GM23338 (cell line): ENCODE measurements around the gene UBE3B. TPM values are rescaled to one million over a fixed set of nuclear protein-coding genes. Genes with fewer than 3 reads are reported as not detected.

ENCODE experiments used
- ATAC-seq: fragments of 200-7000 bp; cut with Tn5 transposase; 3 replicates; pipeline ENCODE4 v1.9.1; 2020
- DNase-seq: peaks from one replicate; pipeline ENCODE4 v3.0.0-alpha.2; 2015; ENCODE audit warnings: low spot score
- H2AFZ ChIP-seq: fragments of 200-600 bp; sonication (generic); 2 replicates; pipeline ENCODE4 v1.8.0; 2016; ENCODE audit warnings: antibody characterized with exemption, mild to moderate bottlenecking, moderate library complexity
- H3F3A ChIP-seq: fragments of 200-600 bp; sonication (generic); replicated peaks from 2 replicates; pipeline ENCODE4 v1.8.0; 2017; ENCODE audit warnings: antibody characterized with exemption, mixed run types, low read depth
- H3K27ac ChIP-seq: fragments of 200-600 bp; sonication (generic); 2 replicates; pipeline ENCODE4 v1.6.1; 2016; ENCODE audit warnings: low read depth
- H3K27me3 ChIP-seq: fragments of 200-600 bp; sonication (generic); 2 replicates; pipeline ENCODE4 v1.8.0; 2016; ENCODE audit warnings: mild to moderate bottlenecking, mixed run types, moderate library complexity; ENCODE audit not compliant: insufficient read depth
- H3K36me3 ChIP-seq: fragments of 200-600 bp; sonication (generic); 2 replicates; pipeline ENCODE4 v1.8.0; 2016; ENCODE audit warnings: mild to moderate bottlenecking; ENCODE audit not compliant: insufficient read depth
- H3K4me1 ChIP-seq: fragments of 200-600 bp; sonication (generic); 2 replicates; pipeline ENCODE4 v1.8.0; 2016; ENCODE audit warnings: mild to moderate bottlenecking, moderate library complexity; ENCODE audit not compliant: insufficient read depth
- H3K4me2 ChIP-seq: fragments of 200-600 bp; sonication (generic); 2 replicates; pipeline ENCODE4 v1.7.1; 2017; ENCODE audit warnings: mixed run types
- H3K4me3 ChIP-seq: fragments of 200-600 bp; sonication (generic); 2 replicates; pipeline ENCODE4 v1.6.1; 2016; ENCODE audit warnings: mixed run types
- H3K79me2 ChIP-seq: fragments of 200-600 bp; sonication (generic); replicated peaks from 2 replicates; pipeline ENCODE4 v1.8.0; 2017; ENCODE audit warnings: mild to moderate bottlenecking; ENCODE audit not compliant: insufficient read depth
- H3K9me2 ChIP-seq: fragments of 200-600 bp; sonication (generic); 2 replicates; pipeline ENCODE4 v1.8.0; 2017; ENCODE audit not compliant: insufficient read depth
- H4K20me1 ChIP-seq: fragments of 200-600 bp; sonication (generic); replicated peaks from 2 replicates; pipeline ENCODE4 v1.8.0; 2017; ENCODE audit warnings: mild to moderate bottlenecking; ENCODE audit not compliant: insufficient read depth
- H3K27ac Mint-ChIP-seq: 2 replicates; pipeline ENCODE4 v1.8.0; 2020; ENCODE audit warnings: inconsistent platforms, mild to moderate bottlenecking, moderate library complexity, mixed read lengths
- H3K27me3 Mint-ChIP-seq: 3 replicates; pipeline ENCODE4 v1.8.0; 2022; ENCODE audit warnings: low read depth, mild to moderate bottlenecking, moderate library complexity, mixed read lengths, inconsistent platforms; ENCODE audit not compliant: insufficient read depth, poor library complexity
- H3K36me3 Mint-ChIP-seq: 3 replicates; pipeline ENCODE4 v1.8.0; 2021; ENCODE audit warnings: low read depth, mild to moderate bottlenecking, inconsistent platforms, moderate library complexity, mixed read lengths
- H3K4me1 Mint-ChIP-seq: 3 replicates; pipeline ENCODE4 v1.8.0; 2020; ENCODE audit warnings: mild to moderate bottlenecking, inconsistent platforms, mixed read lengths
- H3K4me3 Mint-ChIP-seq: 3 replicates; pipeline ENCODE4 v1.8.0; 2021; ENCODE audit warnings: moderate library complexity, mild to moderate bottlenecking, inconsistent platforms, mixed read lengths
- H3K9me3 Mint-ChIP-seq: 3 replicates; pipeline ENCODE4 v1.8.0; 2020; ENCODE audit warnings: moderate library complexity, mild to moderate bottlenecking, inconsistent platforms, mixed read lengths
- CREB1 ChIP-seq: fragments of 250-450 bp; sonication (Bioruptor Pico); IDR thresholded peaks from 2 replicates; pipeline ENCODE4 v1.5.0; 2020; ENCODE audit warnings: low read depth, mild to moderate bottlenecking, moderate library complexity
- EZH2 ChIP-seq: fragments of 200-600 bp; sonication (generic); IDR thresholded peaks from one replicate; pipeline ENCODE4 v1.8.0; 2017; ENCODE audit warnings: antibody characterized with exemption, mild to moderate bottlenecking, low read depth; ENCODE audit not compliant: unreplicated experiment
- EZH2phosphoT487 ChIP-seq: fragments of 200-600 bp; sonication (generic); IDR thresholded peaks from one replicate; pipeline ENCODE4 v1.8.1; 2018; ENCODE audit warnings: antibody characterized with exemption; ENCODE audit not compliant: unreplicated experiment
- JUNB ChIP-seq: IDR thresholded peaks from one replicate; pipeline ENCODE4 v1.6.1; 2016; ENCODE audit warnings: antibody characterized with exemption; ENCODE audit not compliant: unreplicated experiment
- NANOG ChIP-seq: IDR thresholded peaks from 2 replicates; pipeline ENCODE4 v1.6.1; 2016; ENCODE audit warnings: antibody characterized with exemption, borderline replicate concordance
- STAT1 ChIP-seq: IDR thresholded peaks from one replicate; pipeline ENCODE4 v1.6.1; 2016; ENCODE audit warnings: antibody characterized with exemption; ENCODE audit not compliant: unreplicated experiment
- ZNF114 ChIP-seq: fragments of 250-450 bp; sonication (Bioruptor Pico); IDR thresholded peaks from 2 replicates; pipeline ENCODE4 v1.5.0; 2020; ENCODE audit warnings: mild to moderate bottlenecking, moderate library complexity
- ZNF331 ChIP-seq: fragments of 250-450 bp; sonication (Bioruptor Pico); IDR thresholded peaks from 2 replicates; pipeline ENCODE4 v1.5.0; 2020; ENCODE audit warnings: low read depth, mild to moderate bottlenecking, moderate library complexity
- polyA plus RNA-seq: library from polyadenylated mRNA; unstranded; fragments of >200 nt; fragmentation: Nextera tagmentation; extraction: Ambion mirVana; gene quantifications from 2 replicates; pipeline ENCODE4 v1.2.1, GENCODE V29; 2016
- total RNA-seq: library from RNA; depleted of rRNA; stranded (reverse); fragments of >200 nt; shearing (Covaris generic); gene quantifications from 2 replicates; pipeline ENCODE4 v1.2.3, GENCODE V29; 2014
- TF ChIP-seq, protein P1 (sequence below): IDR thresholded peaks from 2 replicates; pipeline ENCODE4 v1.6.1; 2016; ENCODE audit warnings: antibody characterized with exemption
- TF ChIP-seq, protein P2 (sequence below): IDR thresholded peaks from one replicate; pipeline ENCODE4 v1.6.1; 2018; ENCODE audit warnings: antibody characterized with exemption; ENCODE audit not compliant: unreplicated experiment
- TF ChIP-seq, protein P3 (sequence below), 2 experiments: fragments of 200-600 bp in 1 of 2; sonication (generic) in 1 of 2; conservative IDR thresholded peaks; 2 replicates each; pipeline versions ENCODE4 v1.5.1 to v1.6.1; 2016 to 2017; ENCODE audit warnings: antibody characterized with exemption in 2 of 2, low read depth in 2 of 2, mild to moderate bottlenecking in 2 of 2, moderate library complexity in 1 of 2

The UBE3B gene
- total and polyA plus RNA-seq, 2 experiments from 2014 or later: 20.8 TPM

GRCh38 chr12:109519787-109520186 is 42.4 kb downstream of the UBE3B start (continued):
- TF ChIP-seq, protein P1, sequence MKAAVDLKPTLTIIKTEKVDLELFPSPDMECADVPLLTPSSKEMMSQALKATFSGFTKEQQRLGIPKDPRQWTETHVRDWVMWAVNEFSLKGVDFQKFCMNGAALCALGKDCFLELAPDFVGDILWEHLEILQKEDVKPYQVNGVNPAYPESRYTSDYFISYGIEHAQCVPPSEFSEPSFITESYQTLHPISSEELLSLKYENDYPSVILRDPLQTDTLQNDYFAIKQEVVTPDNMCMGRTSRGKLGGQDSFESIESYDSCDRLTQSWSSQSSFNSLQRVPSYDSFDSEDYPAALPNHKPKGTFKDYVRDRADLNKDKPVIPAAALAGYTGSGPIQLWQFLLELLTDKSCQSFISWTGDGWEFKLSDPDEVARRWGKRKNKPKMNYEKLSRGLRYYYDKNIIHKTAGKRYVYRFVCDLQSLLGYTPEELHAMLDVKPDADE: no peak
- TF ChIP-seq, protein P2, sequence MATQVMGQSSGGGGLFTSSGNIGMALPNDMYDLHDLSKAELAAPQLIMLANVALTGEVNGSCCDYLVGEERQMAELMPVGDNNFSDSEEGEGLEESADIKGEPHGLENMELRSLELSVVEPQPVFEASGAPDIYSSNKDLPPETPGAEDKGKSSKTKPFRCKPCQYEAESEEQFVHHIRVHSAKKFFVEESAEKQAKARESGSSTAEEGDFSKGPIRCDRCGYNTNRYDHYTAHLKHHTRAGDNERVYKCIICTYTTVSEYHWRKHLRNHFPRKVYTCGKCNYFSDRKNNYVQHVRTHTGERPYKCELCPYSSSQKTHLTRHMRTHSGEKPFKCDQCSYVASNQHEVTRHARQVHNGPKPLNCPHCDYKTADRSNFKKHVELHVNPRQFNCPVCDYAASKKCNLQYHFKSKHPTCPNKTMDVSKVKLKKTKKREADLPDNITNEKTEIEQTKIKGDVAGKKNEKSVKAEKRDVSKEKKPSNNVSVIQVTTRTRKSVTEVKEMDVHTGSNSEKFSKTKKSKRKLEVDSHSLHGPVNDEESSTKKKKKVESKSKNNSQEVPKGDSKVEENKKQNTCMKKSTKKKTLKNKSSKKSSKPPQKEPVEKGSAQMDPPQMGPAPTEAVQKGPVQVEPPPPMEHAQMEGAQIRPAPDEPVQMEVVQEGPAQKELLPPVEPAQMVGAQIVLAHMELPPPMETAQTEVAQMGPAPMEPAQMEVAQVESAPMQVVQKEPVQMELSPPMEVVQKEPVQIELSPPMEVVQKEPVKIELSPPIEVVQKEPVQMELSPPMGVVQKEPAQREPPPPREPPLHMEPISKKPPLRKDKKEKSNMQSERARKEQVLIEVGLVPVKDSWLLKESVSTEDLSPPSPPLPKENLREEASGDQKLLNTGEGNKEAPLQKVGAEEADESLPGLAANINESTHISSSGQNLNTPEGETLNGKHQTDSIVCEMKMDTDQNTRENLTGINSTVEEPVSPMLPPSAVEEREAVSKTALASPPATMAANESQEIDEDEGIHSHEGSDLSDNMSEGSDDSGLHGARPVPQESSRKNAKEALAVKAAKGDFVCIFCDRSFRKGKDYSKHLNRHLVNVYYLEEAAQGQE: no peak
- no peak for TF ChIP-seq ZNF331
- TF ChIP-seq JUNB: no peak

DNA sequence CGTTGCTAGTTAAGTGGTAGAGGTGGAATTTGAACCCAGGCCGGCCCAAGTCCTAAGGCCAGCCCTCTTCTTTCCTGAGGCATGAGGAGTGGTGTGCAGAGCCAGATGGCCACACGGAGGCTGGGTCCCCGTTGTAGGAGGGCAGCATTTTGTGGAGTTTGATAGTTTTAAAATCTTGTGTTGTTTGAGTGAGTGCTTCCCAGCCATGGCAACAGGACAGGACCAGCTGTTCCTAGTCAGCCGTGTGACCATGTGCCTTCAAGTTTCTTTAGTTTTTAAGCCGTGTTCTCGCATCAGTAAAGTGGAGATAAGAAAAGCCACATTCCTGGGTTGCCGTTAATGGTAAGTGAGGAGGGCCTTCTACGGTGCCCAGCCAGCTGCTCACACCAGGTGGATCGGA is 44.4 kb downstream of the UBE3B start:
- Histone ChIP-seq H4K20me1 (no peaks in the 10 kb centered on the region; the same call in 1 of the 2 replicates), H3K4me3 (no peak overlapping the region), H3K36me3 (no peaks in the 10 kb centered on the region), H2AFZ (no peak overlapping the region), H3K4me1 (no peaks in the 10 kb centered on the region), H3K27me3 (no peaks in the 10 kb centered on the region), H3F3A (no peaks in the 10 kb centered on the region), H3K79me2 (no peaks in the 10 kb centered on the region), H3K9me2 (no peaks in the 10 kb centered on the region), H3K4me2 (no peak overlapping the region), H3K27ac (no peak overlapping the region)
- H3K4me3 Mint-ChIP-seq: no peak overlapping the region
- peaks cover 7% of the 10 kb centered on the region for H3K27me3 Mint-ChIP-seq
- no peak for ATAC-seq
- no peaks in the 10 kb centered on the region for H3K9me3 Mint-ChIP-seq
- no peak overlapping the region for H3K27ac Mint-ChIP-seq
- no peak for DNase-seq
- H3K36me3 Mint-ChIP-seq: peaks cover 37% of the 10 kb centered on the region
- H3K4me1 Mint-ChIP-seq: peaks cover 5% of the 10 kb centered on the region
- TF ChIP-seq NANOG: no peak
- TF ChIP-seq ZNF114 (CRISPR knock-in tag): no peak
- TF ChIP-seq, protein P3, sequence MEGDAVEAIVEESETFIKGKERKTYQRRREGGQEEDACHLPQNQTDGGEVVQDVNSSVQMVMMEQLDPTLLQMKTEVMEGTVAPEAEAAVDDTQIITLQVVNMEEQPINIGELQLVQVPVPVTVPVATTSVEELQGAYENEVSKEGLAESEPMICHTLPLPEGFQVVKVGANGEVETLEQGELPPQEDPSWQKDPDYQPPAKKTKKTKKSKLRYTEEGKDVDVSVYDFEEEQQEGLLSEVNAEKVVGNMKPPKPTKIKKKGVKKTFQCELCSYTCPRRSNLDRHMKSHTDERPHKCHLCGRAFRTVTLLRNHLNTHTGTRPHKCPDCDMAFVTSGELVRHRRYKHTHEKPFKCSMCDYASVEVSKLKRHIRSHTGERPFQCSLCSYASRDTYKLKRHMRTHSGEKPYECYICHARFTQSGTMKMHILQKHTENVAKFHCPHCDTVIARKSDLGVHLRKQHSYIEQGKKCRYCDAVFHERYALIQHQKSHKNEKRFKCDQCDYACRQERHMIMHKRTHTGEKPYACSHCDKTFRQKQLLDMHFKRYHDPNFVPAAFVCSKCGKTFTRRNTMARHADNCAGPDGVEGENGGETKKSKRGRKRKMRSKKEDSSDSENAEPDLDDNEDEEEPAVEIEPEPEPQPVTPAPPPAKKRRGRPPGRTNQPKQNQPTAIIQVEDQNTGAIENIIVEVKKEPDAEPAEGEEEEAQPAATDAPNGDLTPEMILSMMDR (conservative IDR thresholded peaks at IDR 0.05; ENCODE audit: low read depth in 2 of 2): no peak
- no peak for TF ChIP-seq JUNB
- TF ChIP-seq, protein P1: no peak
- no peak for TF ChIP-seq ZNF331
- TF ChIP-seq EZH2: no peak
- TF ChIP-seq, protein P2: no peak
- TF ChIP-seq EZH2phosphoT487: no peak
- no peak for TF ChIP-seq STAT1
- TF ChIP-seq CREB1 (CRISPR knock-in tag): no peak
